Sigmoid colon (tissue), 7 donors: ENCODE measurements around the gene ACAP1. TPM values are rescaled to one million over a fixed set of nuclear protein-coding genes. Genes with fewer than 3 reads are reported as not detected.

ENCODE experiments used
- DNase-seq: peaks from one replicate; pipeline ENCODE4 v3.0.0-alpha.2; 2019
- H3K27ac ChIP-seq, 4 donors: fragments of 200-600 bp; sonication (generic); one replicate each; pipeline ENCODE4 v1.5.1; 2016 to 2019; ENCODE audit warnings: mild to moderate bottlenecking in 1 of 4
- H3K27me3 ChIP-seq, 3 donors: fragments of 200-600 bp; sonication (generic); one replicate each; pipeline ENCODE4 v1.5.1; 2019; ENCODE audit warnings: mild to moderate bottlenecking in 1 of 3
- H3K36me3 ChIP-seq, 4 donors: fragments of 200-600 bp; sonication (generic); one replicate each; pipeline ENCODE4 v1.5.1; 2016 to 2019
- H3K4me1 ChIP-seq, 4 donors: fragments of 200-600 bp; sonication (generic); one replicate each; pipeline ENCODE4 v1.5.1; 2017 to 2019
- H3K4me3 ChIP-seq, 4 donors: fragments of 200-600 bp; sonication (generic); one replicate each; pipeline ENCODE4 v1.5.1; 2017 to 2019; ENCODE audit warnings: mild to moderate bottlenecking in 2 of 4, moderate library complexity in 1 of 4
- H3K9me3 ChIP-seq, 4 donors: fragments of 200-600 bp in 3 of 4; sonication (generic) in 3 of 4; one replicate each; pipeline versions ENCODE4 v1.5.1 to v1.6.1; 2013 to 2019
- CTCF ChIP-seq, 4 experiments: fragments of 450-650 bp in 3 of 4; fragments of 200-600 bp in 1 of 4; IDR thresholded peaks; one replicate each; pipeline ENCODE4 v1.5.1; 2016 to 2019; ENCODE audit warnings: antibody characterized with exemption in 4 of 4, mild to moderate bottlenecking in 3 of 4, moderate library complexity in 2 of 4
- EP300 ChIP-seq, 4 donors: sonication (generic); formaldehyde crosslinking; IDR thresholded peaks; one replicate each; pipeline ENCODE4 v1.6.1; 2017; ENCODE audit warnings: antibody characterized with exemption in 4 of 4
- POLR2A ChIP-seq, 2 donors: fragments of 450-650 bp; IDR thresholded peaks; one replicate each; pipeline ENCODE4 v1.6.1; 2016; ENCODE audit warnings: antibody characterized with exemption in 2 of 2, mild to moderate bottlenecking in 2 of 2, moderate library complexity in 2 of 2
- POLR2AphosphoS5 ChIP-seq, 4 donors: sonication (generic); formaldehyde crosslinking; IDR thresholded peaks; one replicate each; pipeline ENCODE4 v1.6.1; 2017; ENCODE audit warnings: antibody characterized with exemption in 4 of 4
- WGBS, 2 donors: extraction: QIAGEN DNeasy Blood & Tissue Kit; methylation state at CpG; one replicate each; pipeline ENCODE4 v1.1.7; 2013; 5-methylcytosine and 5-hydroxymethylcytosine counted together
- intact Hi-C: fragments of 100-400 bp; cut with DNase I; formaldehyde crosslinking; loops from one replicate; pipeline ENCODE4 v1.15.1; 2023
- polyA plus RNA-seq, 3 donors: library from polyadenylated mRNA; stranded (reverse); fragments of 200-250 nt; gene quantifications; one replicate each; pipeline ENCODE4 v1.2.3, GENCODE V29; 2013
- total RNA-seq, 4 donors: library from RNA; depleted of rRNA; stranded (reverse); fragments of >200 nt; gene quantifications; one replicate each; pipeline ENCODE4 v1.1.0, GENCODE V29; 2016
- donor health status: healthy with polysubstance abuse.
- donor health status: Bipolar disorder and iron deficiency.
- donor health status: healthy.

ACAP1 gene, protein sequence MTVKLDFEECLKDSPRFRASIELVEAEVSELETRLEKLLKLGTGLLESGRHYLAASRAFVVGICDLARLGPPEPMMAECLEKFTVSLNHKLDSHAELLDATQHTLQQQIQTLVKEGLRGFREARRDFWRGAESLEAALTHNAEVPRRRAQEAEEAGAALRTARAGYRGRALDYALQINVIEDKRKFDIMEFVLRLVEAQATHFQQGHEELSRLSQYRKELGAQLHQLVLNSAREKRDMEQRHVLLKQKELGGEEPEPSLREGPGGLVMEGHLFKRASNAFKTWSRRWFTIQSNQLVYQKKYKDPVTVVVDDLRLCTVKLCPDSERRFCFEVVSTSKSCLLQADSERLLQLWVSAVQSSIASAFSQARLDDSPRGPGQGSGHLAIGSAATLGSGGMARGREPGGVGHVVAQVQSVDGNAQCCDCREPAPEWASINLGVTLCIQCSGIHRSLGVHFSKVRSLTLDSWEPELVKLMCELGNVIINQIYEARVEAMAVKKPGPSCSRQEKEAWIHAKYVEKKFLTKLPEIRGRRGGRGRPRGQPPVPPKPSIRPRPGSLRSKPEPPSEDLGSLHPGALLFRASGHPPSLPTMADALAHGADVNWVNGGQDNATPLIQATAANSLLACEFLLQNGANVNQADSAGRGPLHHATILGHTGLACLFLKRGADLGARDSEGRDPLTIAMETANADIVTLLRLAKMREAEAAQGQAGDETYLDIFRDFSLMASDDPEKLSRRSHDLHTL
- 1 to 10 TPM; 1.1 to 3.9 (median 2.9) TPM for total RNA-seq
- polyA plus RNA-seq: 10 to 100 TPM in 1 of 3 donors, 1 to 10 TPM in 2; 1.2 to 55.8 (median 1.4) TPM

GRCh38 chr17:7336240-7337175 is at the start of gene ACAP1:
TSS of gene ACAP1 (plus strand) at chr17:7336529. CDS start at chr17:7336735, 206 bp downstream.
- H3K9me3 ChIP-seq: no peaks in the 10 kb centered on the region
- H3K27me3 ChIP-seq: peaks cover 7 to 51% (median 12%) of the 10 kb centered on the region in 3 donors
- 25 to 50% methylated on average over 17 of the region's 17 CpGs for WGBS, 2 donors
- TF ChIP-seq POLR2A (IDR thresholded peaks at IDR 0.05) (no peak), POLR2AphosphoS5 (IDR thresholded peaks at IDR 0.05) (no peak), EP300 (IDR thresholded peaks at IDR 0.05) (no peak)
- no peaks in the 10 kb centered on the region for H3K36me3 ChIP-seq
- no peak for DNase-seq
- intact Hi-C loops: no loop called here
- no peak within 1 kb of the TSS for H3K27ac ChIP-seq
- peaks cover 0 to 7% (median 0%) of the 10 kb centered on the region in 4 donors for H3K4me1 ChIP-seq
- H3K4me3 ChIP-seq: peak within 1 kb of the TSS in 2 of 4 donors; percentile 9 to 12

GRCh38 chr17:7289256-7290032 is 46.9 kb upstream of the ACAP1 start:
- H3K9me3 ChIP-seq: no peaks in the 10 kb centered on the region
- H3K4me3 ChIP-seq: no peak overlapping the region
- peaks cover 0 to 68% (median 61%) of the 10 kb centered on the region in 4 donors for H3K4me1 ChIP-seq
- TF ChIP-seq POLR2AphosphoS5 (IDR thresholded peaks at IDR 0.05) (peak in 1 of 4 donors; percentile 52), CTCF (IDR thresholded peaks at IDR 0.05) (no peak), POLR2A (IDR thresholded peaks at IDR 0.05) (no peak)
- no peak for DNase-seq
- H3K27me3 ChIP-seq: peaks cover 8 to 26% (median 12%) of the 10 kb centered on the region in 3 donors
- H3K36me3 ChIP-seq: peaks cover 21 to 26% (median 23%) of the 10 kb centered on the region in 4 donors
- peak overlapping the region; percentile 32 to 97 (median 57) for H3K27ac ChIP-seq
- intact Hi-C loops: no loop called here
- WGBS, 2 donors: 85 to 91% methylated on average over 18 of the region's 18 CpGs

GRCh38 chr17:7290166-7290565 is 46.2 kb upstream of the ACAP1 start:
- H3K4me1 ChIP-seq: peaks cover 0 to 68% (median 61%) of the 10 kb centered on the region in 4 donors

GRCh38 chr17:7290685-7291084 is 45.6 kb upstream of the ACAP1 start:
- H3K36me3 ChIP-seq: peaks cover 9 to 13% (median 11%) of the 10 kb centered on the region in 4 donors
- H3K27me3 ChIP-seq: peaks cover 11 to 38% (median 18%) of the 10 kb centered on the region in 3 donors
- H3K9me3 ChIP-seq: no peaks in the 10 kb centered on the region
- intact Hi-C loops: no loop called here
- peaks cover 0 to 68% (median 61%) of the 10 kb centered on the region in 4 donors for H3K4me1 ChIP-seq
- 73 to 80% methylated on average over 11 of the region's 11 CpGs for WGBS, 2 donors
- no peak for DNase-seq
- H3K27ac ChIP-seq: peak overlapping the region; percentile 32 to 97 (median 57)
- TF ChIP-seq EP300 (IDR thresholded peaks at IDR 0.05) (no peak), POLR2AphosphoS5 (IDR thresholded peaks at IDR 0.05) (peak in 2 of 4 donors; percentile 66 to 75)
- no peak overlapping the region for H3K4me3 ChIP-seq

More at GRCh38 chr17:7290166-7290565, 46.2 kb upstream of the ACAP1 start:
- peaks cover 11 to 34% (median 18%) of the 10 kb centered on the region in 3 donors for H3K27me3 ChIP-seq
- H3K9me3 ChIP-seq: no peaks in the 10 kb centered on the region
- no peak for DNase-seq
- peak overlapping the region; percentile 32 to 97 (median 57) for H3K27ac ChIP-seq
- peaks cover 14 to 18% (median 16%) of the 10 kb centered on the region in 4 donors for H3K36me3 ChIP-seq
- WGBS, 2 donors: 94 to 95% methylated on average over 19 of the region's 19 CpGs
- intact Hi-C loops: no loop called here
- TF ChIP-seq POLR2AphosphoS5 (IDR thresholded peaks at IDR 0.05) (peak in 1 of 4 donors; percentile 9), CTCF (IDR thresholded peaks at IDR 0.05) (no peak)
- no peak overlapping the region for H3K4me3 ChIP-seq
